ENCODE results near the gene CACHD1.

The CACHD1 gene

DNA sequence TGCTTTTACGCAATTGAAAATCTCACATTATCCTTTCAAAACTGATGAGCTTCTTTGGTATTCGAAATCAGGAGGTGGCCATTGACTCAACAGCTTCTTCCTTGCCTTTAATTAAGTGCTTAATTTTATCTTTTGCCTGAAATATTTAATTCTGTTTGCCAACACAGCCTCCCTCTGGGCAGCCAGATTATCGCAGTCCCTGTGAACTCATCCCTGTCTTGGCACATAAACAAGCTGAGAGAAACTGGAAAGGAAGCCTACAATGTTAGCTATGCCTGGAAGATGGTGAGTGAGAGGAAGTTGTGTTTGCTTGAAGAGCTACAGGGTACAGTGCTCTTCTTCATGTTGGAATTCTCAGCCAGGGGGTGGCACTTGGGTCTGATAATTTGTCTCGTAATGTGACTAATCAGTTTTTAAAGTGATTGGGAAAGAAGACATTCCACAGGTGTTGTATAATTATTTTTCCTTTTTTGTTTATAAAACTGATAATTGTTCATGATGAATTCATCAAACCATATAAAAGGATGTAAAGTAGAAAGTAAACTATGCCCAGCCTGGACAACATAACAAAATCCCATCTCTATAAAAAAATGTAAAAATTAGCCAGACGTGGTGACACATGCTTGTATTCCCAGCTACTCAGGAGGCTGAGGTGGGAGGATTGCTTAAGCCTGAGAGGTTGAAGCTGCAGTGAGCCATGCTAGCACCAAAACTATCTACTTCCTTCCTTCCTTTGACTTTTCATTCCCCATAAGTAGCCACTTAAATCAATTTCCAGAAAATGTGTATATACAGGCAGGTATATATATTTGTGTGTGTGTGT lies 184.8 kb downstream of the CACHD1 start:
- DNase-seq (ENCODE audit: low read depth in 2 of 2): no peak

DNA sequence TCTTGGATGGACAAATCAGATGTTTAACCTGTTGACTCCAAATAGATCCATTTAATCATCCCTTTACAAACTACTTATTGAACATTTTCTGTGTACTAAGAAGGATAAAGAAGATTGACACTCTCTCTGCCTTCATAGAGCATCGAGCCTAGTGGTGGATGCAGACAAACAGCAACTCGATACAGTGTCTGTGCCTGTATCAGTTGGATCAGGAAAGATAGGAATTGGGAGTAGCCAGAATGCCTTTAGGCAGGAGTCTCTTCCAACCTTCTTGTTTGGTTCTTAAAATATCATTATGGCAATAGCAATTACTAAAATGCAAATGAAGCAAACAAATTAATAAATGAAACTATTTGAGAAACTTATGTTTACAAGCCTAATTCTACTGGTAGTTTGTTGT lies 185.9 kb downstream of the CACHD1 start:
- no peak for DNase-seq (ENCODE audit: low read depth in 2 of 2)

DNA sequence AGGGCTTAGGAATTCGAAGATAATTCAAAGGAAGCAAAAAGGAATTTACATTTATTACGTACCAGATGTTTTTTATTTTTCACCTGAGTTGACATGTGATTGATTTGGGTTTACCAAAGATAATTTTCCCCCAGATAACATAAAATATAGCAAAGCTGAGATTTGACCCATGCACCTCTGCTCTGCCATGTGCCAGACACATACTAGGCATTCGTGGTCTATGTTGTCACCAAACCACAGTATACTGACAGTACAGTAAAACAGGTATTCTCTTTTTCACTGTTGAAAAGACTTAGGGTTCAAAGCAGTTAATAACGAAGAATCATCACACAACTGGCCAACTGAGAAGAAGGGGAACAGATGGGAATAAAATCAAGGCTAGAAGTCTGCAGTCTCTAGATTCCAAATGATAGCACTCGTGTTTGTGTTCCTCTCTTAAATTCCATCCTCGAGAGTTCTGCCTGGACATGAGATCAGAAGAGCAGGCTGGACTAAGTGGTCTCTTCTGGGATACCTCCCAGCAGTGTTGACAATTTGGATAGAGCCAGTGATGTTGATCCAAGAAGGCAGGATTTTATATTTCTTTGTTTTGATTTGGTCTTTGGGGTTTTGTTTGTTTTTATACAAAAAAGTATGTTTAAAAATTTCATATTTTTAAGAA lies 189.7 kb downstream of the CACHD1 start:
- no peak for DNase-seq (ENCODE audit: low read depth in 2 of 2)

DNA sequence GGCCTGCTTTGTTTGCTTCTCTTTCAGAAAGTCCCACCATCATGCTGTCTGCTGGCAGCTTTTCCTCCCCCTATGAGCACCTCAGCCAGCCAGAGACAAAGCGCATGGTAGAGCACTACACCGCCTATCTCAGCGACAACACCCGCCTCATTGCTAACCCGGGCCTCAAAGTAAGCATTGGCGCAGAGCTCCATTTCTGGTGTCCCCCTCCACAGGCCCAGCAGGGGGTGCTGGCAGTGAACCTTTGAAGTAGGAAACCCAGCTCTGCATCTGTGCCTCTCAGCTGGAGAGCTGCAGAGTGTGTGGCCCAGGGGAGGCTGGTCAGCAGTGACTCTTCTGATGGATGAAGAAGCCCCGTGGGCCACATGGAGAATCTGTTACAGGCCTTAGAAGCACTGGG lies 193.7 kb downstream of the CACHD1 start:
- DNase-seq (ENCODE audit: low read depth in 2 of 2): no peak

DNA sequence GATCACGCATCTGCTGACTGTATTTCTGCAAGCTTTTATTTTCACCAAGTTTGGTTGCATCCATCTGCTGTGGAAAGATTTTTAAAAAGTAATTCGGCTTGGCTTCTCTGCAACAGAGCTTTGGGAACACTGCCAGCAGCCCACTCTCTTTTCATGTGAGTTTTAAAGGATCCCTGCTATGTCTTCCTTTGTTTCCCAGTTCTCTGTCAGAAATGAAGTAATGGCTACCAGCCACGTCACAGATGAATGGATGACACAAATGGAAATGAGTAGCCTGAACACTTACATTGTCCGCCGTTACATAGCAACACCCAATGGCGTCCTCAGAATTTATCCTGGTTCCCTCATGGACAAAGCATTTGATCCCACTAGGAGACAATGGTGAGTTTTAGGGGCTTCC lies 194.4 kb downstream of the CACHD1 start:
- no peak for DNase-seq (ENCODE audit: low read depth in 2 of 2)

DNA sequence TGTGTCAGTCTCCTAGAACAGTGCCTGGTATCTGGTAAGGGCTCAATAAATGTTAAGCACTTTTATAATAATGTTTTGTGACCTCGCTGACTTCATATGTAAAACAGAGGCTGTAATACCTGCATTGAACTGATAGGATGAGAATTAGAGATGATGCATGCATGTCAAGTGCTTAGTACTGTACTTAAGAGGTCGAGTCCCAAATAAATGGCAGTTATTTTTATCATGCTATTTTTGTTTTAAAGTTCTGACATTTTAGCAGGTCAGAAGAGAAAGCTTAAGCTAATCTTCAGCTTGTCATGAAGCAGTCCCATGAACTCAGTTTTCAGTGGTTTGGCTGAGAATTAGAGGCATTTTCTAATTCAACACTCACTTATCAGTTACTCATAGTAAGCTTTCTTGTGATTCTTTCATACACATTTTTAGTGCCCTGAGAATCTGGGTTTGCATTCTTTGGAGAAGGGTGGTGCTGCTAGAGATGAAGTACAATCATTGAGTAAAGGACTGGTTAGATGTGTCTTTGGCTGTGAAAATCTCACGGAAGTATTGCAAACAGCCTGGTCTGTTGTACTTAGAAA lies 199.3 kb downstream of the CACHD1 start:
- no peak for DNase-seq (ENCODE audit: low read depth in 2 of 2)

DNA sequence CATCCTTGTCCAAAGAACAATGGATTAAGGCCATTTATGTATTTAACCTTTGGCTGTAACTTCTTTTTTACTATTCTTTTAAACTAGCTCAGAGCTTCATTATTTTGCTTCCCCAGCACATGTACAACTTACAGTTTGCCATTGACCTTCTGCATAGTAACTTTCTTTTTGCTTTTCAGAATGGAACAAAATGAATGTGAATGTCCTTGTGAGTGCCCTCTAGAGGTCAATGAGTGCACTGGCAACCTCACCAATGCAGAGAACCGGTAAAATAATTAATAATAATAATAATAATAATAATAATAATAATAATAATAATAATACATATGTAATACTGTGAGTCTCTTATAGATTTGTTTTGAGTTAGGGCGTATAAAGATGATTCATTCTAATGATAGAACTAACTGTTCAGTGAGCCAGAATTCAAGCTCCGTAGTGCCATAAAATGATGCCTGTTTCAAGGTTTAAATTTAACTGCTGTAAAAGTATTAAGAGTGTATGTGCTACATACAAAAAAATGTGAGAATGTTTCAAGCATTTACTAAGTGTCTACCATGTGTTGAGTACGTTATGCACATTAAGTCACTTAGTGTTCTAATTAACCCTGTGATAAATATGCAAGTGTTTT lies 205.9 kb downstream of the CACHD1 start:
- no peak for DNase-seq (ENCODE audit: low read depth in 2 of 2)

DNA sequence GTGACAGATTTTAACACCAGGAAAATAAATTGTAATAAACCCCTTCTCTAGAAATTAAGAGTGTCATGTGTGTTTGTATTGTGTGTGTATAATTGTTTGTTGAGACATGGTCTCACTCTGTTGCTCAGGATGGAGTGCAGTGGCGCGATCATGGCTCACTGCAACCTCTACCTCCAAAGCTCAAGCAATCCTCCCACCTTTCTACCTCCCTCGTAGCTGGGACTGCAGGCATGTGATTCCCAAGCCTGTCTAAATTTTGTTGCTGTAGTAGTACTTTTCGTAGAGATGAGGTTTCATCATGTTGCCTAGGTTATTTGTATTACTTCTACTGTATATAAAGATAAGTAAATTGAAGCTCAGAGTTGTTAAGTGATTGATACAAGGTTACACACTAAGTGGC lies 206.5 kb downstream of the CACHD1 start:
- no peak for DNase-seq (ENCODE audit: low read depth in 2 of 2)

DNA sequence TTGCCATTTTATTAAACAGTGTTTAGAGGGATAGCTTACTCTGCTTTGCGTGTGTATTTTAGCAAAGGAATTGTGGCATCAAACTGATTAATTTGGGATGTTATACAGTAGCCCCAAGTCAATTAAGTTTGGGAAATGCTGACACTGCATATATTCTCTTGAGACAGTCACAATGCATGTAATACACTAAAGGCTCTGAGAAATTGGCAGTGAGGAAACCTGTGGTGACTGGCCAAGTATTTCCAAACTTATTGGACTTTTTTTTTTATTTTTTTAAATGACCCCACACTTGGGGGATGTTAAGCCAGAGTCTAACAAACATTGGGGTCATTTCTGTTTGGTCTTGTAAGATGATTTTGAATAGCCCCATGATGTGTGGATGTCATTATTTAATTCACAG lies 207.6 kb downstream of the CACHD1 start:
- DNase-seq (ENCODE audit: low read depth in 2 of 2): no peak

DNA sequence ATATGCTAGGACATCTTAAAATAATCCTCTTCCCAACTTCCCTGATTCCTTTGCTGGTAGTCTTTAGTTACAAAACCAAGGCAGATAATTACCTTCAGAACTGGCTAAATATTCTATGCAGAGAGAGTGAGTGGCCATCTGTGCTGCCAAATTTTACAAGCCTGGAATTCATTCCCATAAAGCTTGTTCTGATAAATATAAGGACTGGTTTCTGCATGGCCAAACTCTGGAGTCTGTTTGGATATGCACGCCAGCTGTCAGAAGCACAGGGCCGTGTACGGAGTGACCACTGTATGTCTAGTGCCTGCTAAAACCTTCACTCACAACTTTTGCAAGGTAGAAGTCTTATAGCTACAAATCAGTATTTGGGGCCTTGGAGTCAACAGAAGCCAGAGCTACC lies 208.4 kb downstream of the CACHD1 start:
- no peak for DNase-seq (ENCODE audit: low read depth in 2 of 2)

DNA sequence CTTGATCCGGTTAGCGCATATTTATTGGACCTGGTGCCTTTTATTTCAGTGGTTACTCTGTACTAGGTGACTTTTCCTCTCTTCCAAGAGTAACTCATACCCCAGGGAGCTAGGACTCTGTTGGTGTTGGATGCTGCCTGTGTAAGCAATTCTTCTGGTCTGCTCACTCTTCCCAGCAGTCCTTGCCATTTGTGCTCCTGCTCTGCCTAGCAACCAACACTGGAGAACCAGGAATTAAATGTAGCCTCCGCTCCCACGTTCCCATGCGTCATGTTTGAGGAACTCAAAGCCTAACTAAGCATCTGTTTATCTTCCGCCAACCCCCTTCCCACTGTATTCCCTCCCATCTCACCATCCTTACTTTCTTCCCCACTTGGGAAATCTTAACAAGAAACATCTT lies 209.2 kb downstream of the CACHD1 start:
- DNase-seq (ENCODE audit: low read depth in 2 of 2): no peak

DNA sequence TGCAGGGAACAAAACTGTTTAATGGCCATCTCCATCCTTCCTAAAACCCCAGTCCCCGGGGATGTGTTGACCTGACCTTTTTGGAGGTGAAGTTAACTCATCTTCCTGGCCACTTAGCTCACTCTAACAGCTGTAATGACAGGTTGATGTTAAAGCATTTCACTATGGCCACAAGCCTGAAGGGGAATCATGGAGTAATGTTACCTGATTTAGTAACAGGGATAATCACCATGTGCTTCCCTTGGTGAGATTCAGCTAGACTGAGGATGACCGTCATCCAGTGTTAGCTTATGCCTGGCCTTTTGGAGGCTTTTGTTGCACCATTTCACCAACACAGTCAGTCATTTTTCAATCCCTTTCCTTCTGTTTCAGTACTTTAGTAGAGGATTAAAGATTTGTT lies 210.7 kb downstream of the CACHD1 start:
- no peak for DNase-seq (ENCODE audit: low read depth in 2 of 2)

DNA sequence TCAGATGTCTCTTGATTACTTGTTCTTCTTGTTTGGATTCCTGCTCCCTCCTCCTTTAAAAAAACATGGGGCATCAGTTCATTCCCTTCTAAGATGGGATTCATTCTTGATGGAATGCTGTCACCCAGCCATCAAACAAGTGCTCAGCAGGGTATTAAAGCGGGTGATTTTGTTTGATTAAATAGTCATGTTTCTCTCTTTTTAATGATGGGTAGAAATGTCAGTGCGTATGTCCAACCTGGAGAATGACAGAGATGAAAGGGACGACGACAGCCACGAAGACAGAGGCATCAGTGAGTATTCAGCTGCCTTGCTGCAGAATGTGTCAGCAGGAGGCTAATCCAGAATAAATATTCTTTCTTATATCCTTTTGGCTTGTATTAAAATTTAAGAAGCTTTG lies 211.1 kb downstream of the CACHD1 start:
- DNase-seq (ENCODE audit: low read depth in 2 of 2): no peak

DNA sequence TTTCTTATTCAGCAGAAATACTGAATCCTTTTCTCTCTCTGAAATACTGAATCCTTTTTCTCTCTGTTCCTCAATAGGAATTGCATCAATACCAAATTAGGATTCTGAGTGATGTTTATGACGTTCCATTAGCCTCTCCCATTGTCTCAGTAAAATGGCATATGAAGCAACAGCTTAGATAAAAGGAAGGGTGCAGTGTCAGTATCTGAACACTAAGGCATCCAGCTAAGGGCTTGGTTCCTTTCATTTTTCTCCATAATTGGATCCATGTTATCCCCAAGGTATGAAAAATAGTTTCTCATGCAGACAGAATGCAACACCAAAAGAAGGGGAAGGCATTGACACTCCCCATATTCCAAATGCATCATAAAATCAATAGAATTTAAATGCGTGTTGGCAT lies 213.5 kb downstream of the CACHD1 start:
- DNase-seq (ENCODE audit: low read depth in 2 of 2): no peak

DNA sequence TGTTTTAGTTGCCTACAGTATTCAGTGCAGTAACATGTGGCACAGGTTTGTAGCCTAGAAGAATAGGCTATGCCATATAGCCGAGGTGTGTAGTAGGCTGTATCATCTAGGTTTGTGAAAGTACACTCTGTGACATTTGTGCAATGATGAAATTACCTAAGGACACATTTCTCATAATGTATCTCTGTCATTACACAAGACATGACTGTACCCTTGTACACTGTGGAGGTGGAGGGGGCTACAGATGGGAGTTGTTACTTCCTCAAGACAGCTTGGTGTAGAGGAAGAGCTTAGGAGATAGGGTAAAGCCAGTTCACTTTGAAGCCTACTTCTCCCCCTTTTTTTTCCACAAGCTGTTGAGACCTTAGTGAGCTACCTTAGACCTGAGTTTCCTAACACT lies 215.3 kb downstream of the CACHD1 start:
- no peak for DNase-seq (ENCODE audit: low read depth in 2 of 2)

DNA sequence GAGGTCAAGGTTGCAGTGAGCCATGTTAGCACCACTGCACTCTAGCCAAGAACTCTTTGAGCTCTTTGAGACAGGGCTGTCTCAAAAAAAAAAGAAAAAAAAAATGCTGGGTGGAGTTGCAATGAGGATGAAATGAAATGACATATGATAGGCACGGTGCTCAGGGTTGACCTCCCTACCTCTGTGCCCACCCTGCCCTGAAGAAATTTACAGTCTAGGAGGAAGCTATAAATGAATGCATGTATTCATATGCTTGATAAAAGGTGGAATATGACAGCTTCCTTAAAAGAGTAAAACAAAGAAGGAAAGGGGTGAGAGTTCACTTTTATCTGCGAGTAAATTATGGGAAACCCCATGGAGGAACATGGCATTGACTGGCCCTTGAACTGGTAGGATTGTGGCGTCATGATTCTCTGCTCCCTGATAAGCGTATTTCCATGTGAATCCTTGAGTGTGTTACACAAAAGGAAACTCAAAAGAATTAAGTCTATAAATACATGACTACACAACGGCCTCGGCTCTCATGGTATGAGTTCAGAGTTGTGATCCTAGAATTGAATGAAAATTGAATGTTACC lies 215.9 kb downstream of the CACHD1 start:
- no peak for DNase-seq (ENCODE audit: low read depth in 2 of 2)

DNA sequence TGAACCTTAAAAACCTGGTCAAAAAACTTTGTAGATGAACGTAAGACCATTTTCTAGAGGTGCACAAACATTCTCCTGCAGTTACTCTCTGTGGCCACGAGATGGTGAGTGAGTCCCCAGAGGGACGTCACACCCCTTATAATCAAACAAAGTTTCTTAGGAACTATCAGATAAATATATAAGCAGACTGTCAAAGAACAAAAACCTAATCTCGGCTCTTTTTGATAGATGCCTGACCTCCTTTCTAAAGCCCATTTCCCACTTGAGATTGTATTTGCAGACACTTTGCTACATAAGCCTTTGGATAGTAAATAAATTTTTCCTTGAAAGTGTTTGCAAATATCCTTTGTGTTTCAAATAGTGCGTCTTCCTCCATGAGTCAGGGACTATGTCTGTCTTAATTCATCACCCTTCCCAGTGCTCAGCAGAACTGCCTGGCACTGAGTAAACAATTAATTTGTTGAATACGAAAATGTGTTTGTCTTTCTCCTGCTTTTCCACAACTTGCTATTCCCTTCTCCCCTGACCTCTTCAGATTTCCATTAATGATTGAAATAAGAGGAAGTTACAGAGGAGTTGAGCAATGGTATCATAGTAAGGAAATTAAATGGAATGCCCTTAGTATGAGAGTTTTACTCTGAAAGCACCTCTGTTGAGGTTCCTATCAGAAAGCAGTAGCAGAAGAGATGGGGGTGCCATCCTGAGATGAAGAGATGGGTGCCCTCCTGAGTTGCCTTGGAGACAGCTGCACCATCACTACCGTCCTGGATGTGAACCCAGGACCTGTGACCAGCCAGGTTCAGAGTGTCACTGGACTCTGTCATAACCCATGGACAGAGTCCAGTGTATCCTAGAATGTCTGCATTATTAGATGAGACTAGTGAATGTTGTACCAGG lies 217.1 kb downstream of the CACHD1 start:
- DNase-seq (ENCODE audit: low read depth in 2 of 2): no peak

DNA sequence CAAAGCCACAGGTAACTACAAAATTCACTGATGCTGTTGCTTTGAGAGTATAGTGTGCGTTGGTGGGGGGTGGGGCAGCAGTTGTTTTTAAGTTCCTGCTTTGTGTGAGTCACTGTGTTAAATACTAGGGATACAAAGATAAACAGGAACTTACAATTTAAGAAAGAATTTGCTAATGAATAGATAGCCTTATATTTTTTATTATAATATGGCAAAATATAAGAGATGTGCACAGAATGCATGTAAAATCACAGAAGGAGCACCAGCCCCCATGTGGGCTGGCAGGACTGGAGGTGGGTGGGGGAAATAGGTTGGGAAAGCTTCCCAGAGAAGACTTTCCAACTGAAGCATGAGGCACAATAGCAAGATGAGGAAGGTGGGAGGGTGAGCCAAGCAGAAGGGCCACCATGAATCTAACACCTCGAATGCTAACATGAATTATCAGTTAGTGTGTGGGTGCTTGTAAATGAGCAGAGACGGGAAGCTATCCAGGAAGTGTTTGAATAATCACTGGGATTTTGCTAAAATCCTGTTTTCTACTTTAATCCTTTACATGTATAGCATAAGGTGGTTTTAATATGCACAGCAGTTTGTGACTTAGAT lies 217.9 kb downstream of the CACHD1 start:
- DNase-seq (ENCODE audit: low read depth in 2 of 2): no peak

DNA sequence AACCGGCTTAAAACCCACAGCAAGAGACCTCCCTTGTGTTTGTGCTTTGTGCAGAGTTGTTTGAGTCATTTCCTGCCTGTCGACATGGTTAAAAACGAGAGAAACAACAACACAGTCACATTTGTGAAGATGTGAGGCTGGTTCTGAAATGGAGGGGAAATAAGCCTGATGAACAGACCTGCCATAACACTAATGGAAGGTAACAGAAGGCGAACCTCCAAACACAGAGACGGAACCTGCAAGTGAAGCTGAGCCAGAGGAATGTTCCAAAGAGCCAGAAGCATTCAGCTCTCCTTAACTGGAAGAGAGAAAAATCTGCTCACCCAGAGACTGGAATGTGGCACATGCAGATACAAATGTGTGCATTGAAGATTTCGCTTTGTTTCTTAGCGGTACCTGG lies 221.7 kb downstream of the CACHD1 start:
- DNase-seq (ENCODE audit: low read depth in 2 of 2): no peak

DNA sequence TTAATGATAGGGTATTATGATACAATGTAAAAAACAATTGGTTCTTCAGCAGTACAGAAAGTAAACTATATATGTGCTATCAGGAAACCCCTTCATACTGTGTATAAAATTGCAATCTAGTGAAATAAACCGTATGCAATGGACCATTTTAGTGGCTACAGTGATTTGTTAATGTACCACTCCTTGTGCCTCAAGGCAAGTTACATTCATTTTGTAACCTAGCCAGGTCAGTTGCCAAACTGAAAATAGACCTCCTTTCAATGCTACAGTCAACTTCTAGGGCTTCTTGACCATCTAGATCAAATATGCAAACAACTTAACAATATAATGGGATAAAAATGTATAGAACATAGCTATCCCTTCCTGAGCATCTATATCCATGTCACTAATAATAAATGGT lies 223.0 kb downstream of the CACHD1 start:
- no peak for DNase-seq (ENCODE audit: low read depth in 2 of 2)

DNA sequence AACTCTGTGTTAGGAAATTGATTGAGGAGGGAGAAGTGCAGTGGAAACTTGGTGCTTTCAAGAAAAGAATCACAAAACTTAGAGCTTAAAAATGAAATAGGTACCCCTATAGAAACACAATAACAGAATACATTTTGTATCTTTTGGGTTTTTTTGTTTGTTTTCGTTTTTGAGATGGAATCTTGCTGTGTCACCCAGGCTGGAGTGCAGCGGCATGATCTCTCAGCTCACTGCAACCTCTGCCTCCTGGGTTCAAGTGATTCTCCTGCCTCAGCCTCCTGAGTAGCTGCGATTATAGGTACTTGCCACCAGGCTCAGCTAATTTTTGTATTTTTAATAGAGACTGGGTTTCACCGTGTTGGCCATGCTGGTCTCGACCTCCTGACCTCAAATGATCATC lies 223.5 kb downstream of the CACHD1 start:
- DNase-seq (ENCODE audit: low read depth in 2 of 2): no peak

Measured in stimulated activated CD4-positive, alpha-beta T cell treated with anti-CD3 and anti-CD28 coated beads, Interleukin-1b, Interleukin-23, amount 100 ng/mL, for 1 hour (primary cell).